ENCODE measurements around the gene NMRK2. TPM values are rescaled to one million over a fixed set of nuclear protein-coding genes. Genes with fewer than 3 reads are reported as not detected.
A peak's percentile ranks its signal among the peaks of the same experiment; 100 is the strongest.

NMRK2 gene
- total and polyA plus RNA-seq, 2 of the 13 experiments (the other 11 are each of a cell fraction or from before 2014, with no cell fraction given), result not detected

GRCh38 chr19:3984908-3985642, 52.2 kb downstream of the NMRK2 start, which contains the start of gene EEF2 (continued):
- TF ChIP-seq, protein P1, sequence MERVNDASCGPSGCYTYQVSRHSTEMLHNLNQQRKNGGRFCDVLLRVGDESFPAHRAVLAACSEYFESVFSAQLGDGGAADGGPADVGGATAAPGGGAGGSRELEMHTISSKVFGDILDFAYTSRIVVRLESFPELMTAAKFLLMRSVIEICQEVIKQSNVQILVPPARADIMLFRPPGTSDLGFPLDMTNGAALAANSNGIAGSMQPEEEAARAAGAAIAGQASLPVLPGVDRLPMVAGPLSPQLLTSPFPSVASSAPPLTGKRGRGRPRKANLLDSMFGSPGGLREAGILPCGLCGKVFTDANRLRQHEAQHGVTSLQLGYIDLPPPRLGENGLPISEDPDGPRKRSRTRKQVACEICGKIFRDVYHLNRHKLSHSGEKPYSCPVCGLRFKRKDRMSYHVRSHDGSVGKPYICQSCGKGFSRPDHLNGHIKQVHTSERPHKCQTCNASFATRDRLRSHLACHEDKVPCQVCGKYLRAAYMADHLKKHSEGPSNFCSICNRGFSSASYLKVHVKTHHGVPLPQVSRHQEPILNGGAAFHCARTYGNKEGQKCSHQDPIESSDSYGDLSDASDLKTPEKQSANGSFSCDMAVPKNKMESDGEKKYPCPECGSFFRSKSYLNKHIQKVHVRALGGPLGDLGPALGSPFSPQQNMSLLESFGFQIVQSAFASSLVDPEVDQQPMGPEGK (CRISPR knock-in tag; IDR thresholded peaks at IDR 0.05), result 0 out of 2 replicates have a peak, but pooled peaks have one; percentile 39
- TF ChIP-seq JUNB (CRISPR knock-in tag; IDR thresholded peaks at IDR 0.05; ENCODE audit: borderline replicate concordance) (peak; percentile 20; the same call in 1 of the 2 replicates), ZNF432 (CRISPR knock-in tag; IDR thresholded peaks at IDR 0.05; ENCODE audit: borderline replicate concordance) (no peak), USF2 (IDR thresholded peaks at IDR 0.05; ENCODE audit: low read depth, low read length) (peak; percentile 93), USF2 (CRISPR knock-in tag; IDR thresholded peaks at IDR 0.05; ENCODE audit: borderline replicate concordance) (peak; percentile 96; the same call in 1 of the 2 replicates), NFIC (IDR thresholded peaks at IDR 0.05; ENCODE audit: low read length) (no peak), ARNTL (CRISPR knock-in tag; IDR thresholded peaks at IDR 0.05) (peak; percentile 54; the same call in 1 of the 2 replicates), ZNF781 (CRISPR knock-in tag; IDR thresholded peaks at IDR 0.05; ENCODE audit: borderline replicate concordance, not compliant biosample characterization) (no peak), ZNF225 (CRISPR knock-in tag; IDR thresholded peaks at IDR 0.05) (peak; percentile 95), NR3C1 (CRISPR knock-in tag; IDR thresholded peaks at IDR 0.05) (no peak), HOXA5 (CRISPR knock-in tag; IDR thresholded peaks at IDR 0.05) (peak; percentile 73), MYNN (CRISPR knock-in tag; IDR thresholded peaks at IDR 0.05; ENCODE audit: low read depth) (no peak; the same call in 1 of the 2 replicates), IKZF4 (CRISPR knock-in tag; IDR thresholded peaks at IDR 0.05; ENCODE audit: borderline replicate concordance, low read depth, not compliant biosample characterization) (no peak), KDM1A (CRISPR knock-in tag; IDR thresholded peaks at IDR 0.05) (no peak)
- TF ChIP-seq, protein P2, sequence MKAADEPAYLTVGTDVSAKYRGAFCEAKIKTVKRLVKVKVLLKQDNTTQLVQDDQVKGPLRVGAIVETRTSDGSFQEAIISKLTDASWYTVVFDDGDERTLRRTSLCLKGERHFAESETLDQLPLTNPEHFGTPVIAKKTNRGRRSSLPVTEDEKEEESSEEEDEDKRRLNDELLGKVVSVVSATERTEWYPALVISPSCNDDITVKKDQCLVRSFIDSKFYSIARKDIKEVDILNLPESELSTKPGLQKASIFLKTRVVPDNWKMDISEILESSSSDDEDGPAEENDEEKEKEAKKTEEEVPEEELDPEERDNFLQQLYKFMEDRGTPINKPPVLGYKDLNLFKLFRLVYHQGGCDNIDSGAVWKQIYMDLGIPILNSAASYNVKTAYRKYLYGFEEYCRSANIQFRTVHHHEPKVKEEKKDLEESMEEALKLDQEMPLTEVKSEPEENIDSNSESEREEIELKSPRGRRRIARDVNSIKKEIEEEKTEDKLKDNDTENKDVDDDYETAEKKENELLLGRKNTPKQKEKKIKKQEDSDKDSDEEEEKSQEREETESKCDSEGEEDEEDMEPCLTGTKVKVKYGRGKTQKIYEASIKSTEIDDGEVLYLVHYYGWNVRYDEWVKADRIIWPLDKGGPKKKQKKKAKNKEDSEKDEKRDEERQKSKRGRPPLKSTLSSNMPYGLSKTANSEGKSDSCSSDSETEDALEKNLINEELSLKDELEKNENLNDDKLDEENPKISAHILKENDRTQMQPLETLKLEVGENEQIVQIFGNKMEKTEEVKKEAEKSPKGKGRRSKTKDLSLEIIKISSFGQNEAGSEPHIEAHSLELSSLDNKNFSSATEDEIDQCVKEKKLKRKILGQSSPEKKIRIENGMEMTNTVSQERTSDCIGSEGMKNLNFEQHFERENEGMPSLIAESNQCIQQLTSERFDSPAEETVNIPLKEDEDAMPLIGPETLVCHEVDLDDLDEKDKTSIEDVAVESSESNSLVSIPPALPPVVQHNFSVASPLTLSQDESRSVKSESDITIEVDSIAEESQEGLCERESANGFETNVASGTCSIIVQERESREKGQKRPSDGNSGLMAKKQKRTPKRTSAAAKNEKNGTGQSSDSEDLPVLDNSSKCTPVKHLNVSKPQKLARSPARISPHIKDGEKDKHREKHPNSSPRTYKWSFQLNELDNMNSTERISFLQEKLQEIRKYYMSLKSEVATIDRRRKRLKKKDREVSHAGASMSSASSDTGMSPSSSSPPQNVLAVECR (CRISPR knock-in tag; IDR thresholded peaks at IDR 0.05; ENCODE audit: borderline replicate concordance), result peak; percentile 98
- TF ChIP-seq, protein P3, sequence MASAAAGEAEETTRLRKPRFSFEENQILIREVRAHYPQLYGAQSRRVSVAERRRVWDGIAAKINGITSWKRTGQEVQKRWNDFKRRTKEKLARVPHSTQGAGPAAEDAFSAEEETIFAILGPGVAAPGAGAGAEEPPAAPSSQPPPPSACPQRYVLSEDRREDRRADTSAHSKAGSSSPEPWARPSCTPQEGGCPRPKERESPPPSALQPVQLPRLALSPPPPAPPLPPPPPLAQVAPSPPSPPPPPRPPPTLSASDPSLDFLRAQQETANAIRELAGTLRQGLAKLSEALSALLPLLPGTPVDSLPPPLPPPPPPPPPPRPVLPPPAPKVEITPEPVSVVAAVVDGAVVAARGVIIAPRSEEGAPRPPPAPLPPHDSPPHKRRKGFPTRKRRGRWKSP (CRISPR knock-in tag; IDR thresholded peaks at IDR 0.05), result no peak
- TF ChIP-seq, protein P4, sequence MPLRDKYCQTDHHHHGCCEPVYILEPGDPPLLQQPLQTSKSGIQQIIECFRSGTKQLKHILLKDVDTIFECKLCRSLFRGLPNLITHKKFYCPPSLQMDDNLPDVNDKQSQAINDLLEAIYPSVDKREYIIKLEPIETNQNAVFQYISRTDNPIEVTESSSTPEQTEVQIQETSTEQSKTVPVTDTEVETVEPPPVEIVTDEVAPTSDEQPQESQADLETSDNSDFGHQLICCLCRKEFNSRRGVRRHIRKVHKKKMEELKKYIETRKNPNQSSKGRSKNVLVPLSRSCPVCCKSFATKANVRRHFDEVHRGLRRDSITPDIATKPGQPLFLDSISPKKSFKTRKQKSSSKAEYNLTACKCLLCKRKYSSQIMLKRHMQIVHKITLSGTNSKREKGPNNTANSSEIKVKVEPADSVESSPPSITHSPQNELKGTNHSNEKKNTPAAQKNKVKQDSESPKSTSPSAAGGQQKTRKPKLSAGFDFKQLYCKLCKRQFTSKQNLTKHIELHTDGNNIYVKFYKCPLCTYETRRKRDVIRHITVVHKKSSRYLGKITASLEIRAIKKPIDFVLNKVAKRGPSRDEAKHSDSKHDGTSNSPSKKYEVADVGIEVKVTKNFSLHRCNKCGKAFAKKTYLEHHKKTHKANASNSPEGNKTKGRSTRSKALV (CRISPR knock-in tag; IDR thresholded peaks at IDR 0.05), result peak; percentile 54; the same call in 1 of the 2 replicates
